ENCODE data around the gene FOXO4.
A peak's percentile ranks its signal among the peaks of the same experiment; 100 is the strongest.

The FOXO4 gene

DNA sequence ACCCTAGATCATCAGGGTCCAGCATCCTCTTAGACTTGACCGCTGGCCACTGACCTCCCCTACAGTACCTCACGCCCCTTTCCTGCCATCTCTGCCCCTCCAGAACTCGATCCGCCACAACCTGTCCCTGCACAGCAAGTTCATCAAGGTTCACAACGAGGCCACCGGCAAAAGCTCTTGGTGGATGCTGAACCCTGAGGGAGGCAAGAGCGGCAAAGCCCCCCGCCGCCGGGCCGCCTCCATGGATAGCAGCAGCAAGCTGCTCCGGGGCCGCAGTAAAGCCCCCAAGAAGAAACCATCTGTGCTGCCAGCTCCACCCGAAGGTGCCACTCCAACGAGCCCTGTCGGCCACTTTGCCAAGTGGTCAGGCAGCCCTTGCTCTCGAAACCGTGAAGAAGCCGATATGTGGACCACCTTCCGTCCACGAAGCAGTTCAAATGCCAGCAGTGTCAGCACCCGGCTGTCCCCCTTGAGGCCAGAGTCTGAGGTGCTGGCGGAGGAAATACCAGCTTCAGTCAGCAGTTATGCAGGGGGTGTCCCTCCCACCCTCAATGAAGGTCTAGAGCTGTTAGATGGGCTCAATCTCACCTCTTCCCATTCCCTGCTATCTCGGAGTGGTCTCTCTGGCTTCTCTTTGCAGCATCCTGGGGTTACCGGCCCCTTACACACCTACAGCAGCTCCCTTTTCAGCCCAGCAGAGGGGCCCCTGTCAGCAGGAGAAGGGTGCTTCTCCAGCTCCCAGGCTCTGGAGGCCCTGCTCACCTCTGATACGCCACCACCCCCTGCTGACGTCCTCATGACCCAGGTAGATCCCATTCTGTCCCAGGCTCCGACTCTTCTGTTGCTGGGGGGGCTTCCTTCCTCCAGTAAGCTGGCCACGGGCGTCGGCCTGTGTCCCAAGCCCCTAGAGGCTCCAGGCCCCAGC lies 5.2 kb downstream of the FOXO4 start:
- no peak for DNase-seq

DNA sequence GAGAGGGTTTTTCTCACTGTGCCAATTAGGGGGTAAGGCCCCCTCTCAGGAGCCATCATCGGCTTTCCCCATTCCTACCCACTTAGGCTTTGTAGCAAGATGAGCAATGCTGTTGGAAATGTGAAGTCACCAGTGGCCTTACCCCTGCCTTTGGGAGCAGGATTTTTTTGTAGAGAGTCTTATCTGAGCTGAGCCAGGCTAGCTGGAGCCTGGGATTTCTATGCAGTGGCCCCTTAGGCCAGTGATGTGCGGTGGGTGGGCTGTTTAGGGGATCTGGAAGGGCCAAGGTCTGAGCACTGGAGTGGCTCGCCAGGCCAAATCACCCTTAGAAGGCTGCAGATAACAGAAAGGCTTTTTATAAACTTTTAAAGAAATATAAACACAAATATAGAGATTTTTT lies 6.6 kb downstream of the FOXO4 start:
- DNase-seq = no peak

DNA sequence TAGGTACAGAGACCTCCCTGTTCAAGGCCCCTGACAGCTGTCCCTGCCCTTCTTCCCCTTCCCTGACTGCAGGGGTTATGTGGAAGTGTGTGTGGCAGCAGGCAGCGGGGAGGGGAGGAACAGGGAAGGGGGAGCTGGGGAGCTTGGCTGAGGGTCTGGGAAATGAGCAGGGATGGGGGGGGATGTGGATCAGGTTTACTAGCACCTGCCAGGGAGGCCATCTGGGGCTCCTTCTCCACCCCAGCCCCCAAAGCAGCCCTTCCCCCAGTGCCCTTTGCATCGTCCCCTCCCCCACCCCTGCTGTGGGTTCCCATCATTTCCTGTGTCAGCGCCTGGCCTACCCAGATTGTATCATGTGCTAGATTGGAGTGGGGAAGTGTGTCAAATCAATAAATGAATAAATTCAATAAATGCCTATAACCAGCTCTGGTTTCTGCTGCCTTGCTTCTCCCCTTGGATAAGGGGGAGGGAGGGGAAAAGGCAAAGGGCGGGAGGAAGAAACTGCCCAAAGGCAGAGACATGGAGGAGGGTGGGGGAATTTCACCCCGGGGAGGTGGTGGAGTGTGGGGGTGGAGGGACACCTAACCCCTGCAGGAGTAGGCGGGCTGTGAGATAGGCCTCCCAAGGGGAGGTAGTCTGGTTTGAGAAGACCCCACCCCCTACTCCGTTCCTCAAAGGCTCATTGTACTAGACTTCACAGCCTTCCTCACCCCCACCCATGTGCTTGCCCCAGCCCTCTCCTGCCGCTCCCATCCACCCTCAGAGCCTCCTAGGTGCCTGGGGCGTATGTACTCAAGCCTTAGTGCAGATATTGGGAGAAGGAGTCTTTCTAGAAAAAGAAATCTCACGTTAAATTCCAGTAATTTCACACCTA lies 7.7 kb downstream of the FOXO4 start:
- DNase-seq = no peak

DNA sequence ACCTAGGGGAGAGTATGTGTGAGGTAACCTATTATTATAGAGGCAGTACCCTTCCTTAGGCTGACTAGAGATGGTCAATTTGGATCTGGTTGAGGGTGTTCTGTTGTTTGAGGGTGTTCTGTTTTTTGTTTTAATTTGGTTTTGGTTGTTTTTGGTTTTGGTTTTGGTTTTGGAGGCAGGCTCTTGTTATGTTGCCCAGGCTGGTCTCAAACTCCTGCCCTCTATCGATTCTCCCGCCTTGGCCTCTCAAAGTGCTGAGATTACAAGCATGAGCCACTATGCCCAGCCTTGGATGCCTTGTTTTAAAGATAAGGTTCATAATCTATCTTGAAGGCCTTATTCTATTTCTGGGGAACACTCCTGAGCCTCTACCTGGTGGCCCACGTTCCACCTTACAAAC lies 10.0 kb downstream of the FOXO4 start:
- DNase-seq = no peak

DNA sequence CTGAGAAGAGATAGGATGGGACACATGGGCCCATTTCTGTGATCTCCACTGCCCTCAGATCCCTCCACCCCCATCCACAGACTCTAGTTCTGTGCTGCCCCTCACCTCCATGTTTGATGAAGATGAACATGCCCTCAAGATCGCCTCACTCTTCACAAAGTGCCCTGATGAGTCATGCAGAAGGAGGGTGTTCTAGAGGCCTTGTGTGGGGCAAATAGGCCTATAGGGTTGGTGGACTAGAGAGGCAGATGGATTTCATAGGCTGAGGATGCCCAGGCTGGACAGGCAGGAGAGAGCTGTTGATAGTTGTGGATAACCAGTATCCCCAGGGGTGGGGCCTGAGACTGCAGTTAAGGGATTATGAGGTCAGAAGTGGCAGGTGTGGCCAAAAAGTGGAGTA lies 10.8 kb downstream of the FOXO4 start, which contains the start of gene CXorf65:
TSS of gene CXorf65 (minus strand) at position 314 of the 400 bp plus-strand sequence. CDS start at position 130, 184 bp downstream.
- no peak for DNase-seq

DNA sequence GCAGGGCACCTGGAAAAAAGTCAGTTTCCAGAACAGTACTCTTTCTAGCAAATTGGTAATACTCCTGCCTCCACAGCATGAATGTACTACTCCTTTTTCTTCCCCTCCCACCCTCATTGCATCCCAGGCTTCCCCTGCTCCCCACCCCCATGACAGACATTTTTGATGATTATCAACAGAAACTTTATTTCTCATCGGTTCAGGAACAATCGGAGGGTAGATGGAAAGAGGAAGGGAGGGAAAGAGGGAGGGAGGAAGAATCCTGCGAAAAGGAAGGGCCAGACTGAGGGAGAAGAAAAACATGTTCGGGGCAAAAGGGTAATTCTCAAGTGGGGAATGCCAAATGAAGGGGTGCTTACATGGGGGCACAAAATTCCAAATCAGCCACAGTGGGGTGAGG lies 11.6 kb downstream of the FOXO4 start:
- no peak for DNase-seq

DNA sequence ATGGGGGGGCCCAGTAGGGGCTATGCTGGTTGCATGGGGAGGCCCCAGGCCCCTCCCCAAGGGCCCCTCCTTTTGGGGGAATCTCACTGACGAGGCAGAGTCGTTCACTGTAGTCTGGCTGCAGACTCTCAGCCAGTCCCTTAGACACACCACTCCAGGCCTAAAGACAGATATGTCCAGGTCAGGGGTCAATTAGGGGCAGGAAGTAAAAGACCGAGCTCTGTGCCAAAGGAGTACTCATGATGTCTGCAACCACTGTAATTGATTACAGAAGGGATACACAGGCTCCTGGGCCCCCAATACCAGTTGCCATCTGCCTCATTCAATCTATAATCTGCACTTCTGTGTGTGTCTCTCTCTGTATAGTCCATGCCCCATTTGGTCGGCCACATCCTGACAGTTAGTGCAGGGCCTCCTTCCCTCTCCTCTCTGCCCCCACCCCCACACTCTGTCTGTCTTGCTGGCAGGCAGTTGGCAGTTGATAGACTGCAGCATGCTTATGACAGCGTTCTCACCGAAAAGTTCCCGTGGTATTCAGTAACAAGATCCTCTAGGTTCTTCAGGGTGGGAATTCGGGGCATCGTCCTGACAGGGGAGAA lies 12.2 kb downstream of the FOXO4 start:
- DNase-seq = no peak

DNA sequence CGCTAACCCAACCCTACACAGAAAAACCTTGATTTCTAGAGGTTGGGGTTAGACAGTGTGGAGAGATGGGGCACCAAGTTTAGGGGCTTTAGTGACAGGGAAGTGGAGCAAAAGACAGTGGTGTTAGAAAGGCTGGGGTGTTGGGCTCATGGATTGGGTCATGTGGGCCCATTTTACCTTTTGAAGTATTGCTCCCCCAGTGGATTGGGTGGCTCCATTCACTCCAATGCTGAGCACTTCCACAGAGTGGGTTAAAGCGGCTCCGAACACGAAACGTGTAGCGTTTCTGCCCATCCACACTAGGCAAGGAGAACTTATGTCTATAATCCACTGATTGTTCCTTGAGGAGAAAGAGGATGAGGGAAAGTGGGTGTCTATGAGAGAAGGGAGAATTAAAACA lies 13.4 kb downstream of the FOXO4 start:
- no peak for DNase-seq

DNA sequence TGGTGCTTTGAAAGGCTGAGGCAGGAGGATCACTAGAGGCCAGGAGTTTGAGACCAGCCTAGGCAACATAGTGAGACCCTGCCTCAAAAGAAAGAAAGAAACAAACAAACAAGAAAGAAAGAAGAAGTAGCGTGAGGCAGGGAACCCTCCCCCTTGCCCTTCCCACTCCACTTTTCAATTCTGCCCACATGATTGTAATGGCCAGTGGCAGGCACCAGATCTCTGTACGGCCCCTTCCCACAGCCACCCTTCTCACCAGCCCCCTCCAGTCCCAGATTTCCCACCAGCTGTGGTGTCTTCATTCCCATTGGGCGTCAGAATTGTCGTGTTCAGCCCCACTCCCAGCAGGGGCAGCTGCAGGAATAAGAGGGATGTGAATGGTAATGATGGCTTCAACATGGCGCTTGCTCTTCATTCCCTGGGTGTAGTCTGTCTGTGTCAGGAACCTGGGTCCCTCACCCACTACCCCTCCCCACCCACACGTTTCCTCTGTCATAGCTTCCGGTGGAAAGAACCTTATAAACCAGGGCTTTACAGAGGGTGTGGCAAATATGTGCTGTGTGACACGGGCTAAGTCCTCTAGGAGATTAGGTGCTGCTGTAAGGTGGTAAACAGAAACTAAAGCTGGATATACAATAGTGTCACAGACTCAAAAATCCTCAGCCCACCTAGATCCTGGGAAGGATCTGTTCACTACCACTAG lies 15.6 kb downstream of the FOXO4 start, which contains the start of gene IL2RG:
TSS of gene IL2RG (minus strand) at position 437 of the 703 bp plus-strand sequence. CDS start at position 399, 38 bp downstream.
- no peak for DNase-seq

DNA sequence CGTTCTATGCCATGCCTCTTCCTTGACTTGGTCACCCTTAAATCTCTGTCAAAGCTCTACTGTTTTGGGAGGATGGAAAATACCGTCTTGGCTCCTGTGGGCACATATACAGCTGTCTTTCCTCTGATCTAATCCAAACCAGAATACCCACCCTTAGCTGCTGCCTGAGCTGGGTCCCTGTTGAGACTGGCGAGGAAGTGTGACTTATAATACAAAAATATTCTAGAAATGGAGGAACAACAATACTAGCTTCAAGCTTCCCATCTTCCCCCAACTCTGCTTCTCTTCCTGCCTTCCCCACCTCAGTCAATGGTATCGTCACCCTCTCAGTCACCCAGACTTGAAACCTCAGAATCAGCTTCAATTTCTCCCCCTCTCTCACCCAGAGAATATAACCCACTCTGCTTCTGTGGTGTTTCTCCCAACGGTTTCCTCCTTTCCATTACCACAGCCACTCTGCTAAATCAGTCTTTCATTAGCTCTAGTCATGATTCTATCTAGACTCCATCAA lies 16.3 kb downstream of the FOXO4 start:
- DNase-seq = no peak

DNA sequence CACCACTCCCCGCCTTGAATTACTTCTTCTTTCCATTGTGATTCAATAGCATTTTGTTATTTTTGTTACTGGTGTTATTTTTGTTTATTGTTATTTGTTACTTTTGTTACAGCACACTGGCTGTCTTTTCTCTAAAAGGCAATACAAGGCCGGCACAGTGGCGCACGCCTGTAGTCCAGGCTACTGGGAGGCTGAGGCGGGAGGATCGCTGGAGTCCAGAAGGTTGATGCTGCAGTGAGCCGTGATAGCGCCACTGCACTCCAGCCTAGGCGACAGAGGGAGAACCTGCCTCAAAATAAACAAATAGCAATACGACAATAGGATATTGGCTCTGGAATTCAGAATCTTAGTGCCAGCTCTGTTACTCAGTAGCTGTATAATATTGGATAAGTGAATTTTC lies 21.7 kb downstream of the FOXO4 start:
- no peak for DNase-seq

DNA sequence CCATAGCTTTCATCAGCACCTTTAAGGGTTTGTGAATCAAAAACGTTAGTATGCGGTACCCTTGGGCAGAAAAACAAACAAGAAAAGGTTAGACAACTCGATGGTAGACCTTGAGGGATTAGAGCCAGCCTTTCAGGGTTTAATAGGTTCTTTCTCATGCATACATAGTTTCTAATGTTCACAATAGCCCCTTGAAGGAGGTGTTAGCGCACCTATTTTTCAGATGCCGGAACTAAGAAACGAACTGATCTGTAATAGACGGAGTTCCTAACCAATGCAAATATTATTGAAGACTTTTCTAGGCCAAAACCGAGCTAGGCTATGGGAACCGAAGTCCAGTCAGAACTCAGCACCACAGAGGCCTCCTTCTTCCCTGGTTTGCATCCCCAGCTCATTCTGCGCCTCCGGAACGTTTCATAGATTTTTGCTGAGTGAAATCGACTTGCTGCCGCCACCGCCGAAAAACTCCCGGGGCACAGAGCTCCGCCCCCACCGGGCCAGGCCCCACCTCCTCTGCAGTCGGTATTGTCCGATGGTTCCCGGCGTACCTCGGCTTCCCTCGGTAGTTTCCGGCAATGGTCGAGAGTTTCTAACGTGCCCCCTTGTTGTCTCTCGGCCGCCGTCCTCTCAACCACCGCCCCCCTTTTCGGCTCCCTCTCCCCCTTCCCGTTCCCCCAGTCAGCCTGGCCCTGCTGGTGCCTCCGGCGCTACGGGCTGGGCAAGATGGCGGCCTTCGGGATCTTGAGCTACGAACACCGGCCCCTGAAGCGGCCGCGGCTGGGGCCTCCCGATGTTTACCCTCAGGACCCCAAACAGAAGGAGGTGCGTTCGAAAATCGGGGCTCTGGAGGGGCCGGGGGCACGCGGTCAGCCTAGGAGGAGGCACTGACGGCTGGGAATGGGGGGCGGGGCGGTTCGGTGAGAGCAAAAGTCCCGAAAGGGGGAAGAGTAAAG lies 22.7 kb downstream of the FOXO4 start, which contains the start of gene MED12:
TSS of gene MED12 (plus strand) at position 565 of the 953 bp plus-strand sequence. CDS start at position 724, 159 bp downstream.
- DNase-seq = peak; percentile 24

DNA sequence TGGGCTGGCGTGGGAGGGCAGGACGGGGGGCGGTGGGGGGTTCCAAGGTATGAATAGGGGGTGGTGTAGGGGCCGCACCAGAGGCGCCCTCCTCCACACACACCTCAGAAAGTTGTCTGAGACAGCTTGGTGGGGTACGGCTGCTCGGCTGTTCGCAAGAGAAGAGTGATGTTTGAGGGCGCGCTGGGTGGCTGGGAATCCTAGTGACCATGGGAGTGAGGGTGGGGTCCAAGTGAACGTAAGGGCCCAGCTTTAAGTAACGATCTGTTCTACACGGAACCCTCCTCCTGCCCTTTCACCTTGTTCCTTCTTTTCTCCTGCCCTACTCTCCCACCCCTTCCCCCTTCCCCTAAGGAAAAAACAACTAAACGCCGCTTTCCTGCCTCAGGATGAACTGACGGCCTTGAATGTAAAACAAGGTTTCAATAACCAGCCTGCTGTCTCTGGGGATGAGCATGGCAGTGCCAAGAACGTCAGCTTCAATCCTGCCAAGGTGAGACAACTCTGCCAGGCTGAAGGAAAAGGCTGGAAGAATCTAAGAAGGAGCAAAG lies 23.4 kb downstream of the FOXO4 start:
- DNase-seq = no peak

DNA sequence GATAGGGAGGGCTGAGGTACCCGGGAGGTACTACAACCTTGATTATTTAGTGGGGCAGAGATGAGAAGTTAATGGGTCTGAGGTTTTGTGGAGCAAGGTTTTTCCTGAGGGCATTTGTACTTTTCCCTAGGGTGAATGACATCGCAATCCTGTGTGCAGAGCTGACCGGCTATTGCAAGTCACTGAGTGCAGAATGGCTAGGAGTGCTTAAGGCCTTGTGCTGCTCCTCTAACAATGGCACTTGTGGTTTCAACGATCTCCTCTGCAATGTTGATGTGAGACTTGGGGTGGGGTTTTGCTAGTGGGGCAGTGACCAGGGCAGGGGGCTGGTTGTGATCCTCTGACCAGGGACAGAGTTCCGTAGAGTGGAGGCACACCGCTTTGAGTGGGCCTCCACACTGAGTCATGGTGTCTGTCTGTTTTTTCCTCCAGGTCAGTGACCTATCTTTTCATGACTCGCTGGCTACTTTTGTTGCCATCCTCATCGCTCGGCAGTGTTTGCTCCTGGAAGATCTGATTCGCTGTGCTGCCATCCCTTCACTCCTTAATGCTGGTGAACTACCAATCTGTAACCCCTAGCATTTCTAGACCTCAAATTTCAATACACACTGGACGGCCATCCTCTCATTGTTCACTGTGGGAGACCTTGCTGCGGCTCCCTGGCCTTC lies 32.6 kb downstream of the FOXO4 start:
- DNase-seq = no peak

DNA sequence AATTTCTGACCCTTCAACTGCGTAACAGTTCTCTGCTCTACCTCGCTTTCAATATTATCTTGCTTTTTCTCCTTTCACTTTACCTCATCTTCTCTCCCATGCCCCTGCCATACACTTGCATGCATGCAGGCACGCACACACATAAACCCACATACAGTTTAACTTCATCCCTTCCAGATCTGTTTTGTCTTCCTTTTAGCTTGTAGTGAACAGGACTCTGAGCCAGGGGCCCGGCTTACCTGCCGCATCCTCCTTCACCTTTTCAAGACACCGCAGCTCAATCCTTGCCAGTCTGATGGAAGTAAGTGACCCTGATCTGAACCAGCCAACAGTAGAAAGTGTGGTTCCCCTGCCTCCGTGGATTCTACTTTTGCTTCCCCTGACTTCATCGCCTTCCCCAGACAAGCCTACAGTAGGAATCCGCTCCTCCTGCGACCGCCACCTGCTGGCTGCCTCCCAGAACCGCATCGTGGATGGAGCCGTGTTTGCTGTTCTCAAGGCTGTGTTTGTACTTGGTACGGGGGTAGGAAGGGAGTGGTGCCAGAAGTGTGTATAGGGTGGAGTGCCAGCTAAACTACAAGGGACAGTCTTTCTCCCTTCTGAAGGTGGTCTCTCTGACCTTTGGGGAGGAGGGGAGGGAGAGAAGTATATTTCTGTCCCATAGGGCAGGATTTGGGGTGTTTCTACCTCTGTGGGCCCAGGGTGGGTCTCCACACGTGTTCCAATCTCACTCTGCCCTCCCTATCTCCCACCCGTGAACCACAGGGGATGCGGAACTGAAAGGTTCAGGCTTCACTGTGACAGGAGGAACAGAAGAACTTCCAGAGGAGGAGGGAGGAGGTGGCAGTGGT lies 33.5 kb downstream of the FOXO4 start:
- DNase-seq = no peak

DNA sequence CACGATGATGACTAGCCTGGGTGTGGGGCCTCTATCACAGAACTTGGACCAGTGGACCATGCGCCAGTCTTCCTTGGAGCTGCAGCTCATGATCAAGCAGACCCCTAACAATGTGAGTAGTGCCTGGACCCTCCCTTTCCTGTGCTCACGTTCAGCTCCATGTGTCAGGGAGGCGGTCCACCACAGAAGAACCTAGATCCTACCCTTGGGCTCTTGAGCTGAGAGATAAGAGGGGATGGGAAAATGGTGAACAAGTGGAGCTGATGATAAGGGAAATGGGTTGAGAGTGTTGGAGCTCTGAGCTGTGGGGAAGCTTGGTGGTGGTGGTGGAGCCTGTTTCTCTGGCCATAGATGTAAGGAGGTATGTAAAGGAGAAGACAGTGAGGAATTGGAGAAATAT lies 35.9 kb downstream of the FOXO4 start:
- DNase-seq = no peak

DNA sequence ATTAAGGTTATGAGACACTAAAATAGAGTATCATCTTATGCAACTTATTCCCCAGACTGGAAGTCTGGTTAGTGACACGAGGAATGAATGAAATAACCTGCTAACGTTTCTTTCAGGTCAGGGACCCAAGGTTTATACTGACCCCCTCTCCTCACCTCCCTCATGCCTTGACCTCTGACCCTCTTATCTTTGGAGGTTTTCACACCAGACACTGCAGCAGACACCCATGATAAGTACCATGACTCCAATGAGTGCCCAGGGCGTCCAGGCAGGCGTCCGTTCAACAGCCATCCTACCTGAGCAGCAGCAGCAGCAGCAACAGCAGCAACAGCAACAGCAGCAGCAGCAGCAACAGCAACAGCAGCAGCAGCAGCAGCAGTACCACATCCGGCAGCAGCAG lies 44.8 kb downstream of the FOXO4 start:
- DNase-seq = no peak

DNA sequence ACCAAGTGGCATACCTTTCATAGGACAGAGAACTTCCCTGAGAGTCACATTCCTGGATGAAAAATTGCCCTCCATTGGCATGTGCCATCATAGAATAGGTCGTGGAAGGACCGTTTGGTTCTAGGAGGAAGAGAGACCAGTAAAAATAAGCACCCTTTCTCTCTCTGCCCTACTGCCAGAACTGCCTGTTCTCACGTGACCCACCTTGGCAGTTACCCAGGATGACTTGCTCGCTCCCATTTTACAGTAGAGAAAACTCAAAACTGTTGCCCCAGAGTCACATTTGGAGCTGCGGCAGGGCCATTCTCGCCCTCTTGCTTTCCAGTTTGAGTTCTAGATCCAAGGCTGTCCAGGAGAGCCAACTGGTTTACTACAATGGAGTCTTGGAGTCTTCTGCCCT lies 47.9 kb downstream of the FOXO4 start:
- no peak for DNase-seq

DNA sequence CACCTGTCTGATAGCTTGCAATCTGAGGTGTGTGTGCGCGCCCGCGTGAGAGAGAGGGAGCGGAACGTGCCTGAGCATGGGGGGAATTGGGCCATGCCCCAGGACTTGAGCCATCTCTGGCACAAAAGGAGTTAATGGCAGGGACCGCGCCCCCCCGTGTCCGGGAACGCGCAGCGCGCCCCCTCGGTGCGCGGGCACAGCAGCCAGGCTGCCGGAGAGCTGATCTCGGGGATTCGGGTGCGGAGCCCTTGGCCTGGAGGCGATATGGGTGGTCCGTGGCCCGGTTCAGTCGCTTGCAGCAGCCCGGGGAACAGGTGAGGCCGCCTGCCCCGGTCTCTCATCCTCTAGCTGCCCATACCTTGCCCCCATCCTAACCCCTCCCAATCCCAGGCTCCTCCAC lies 49.0 kb downstream of the FOXO4 start, which contains the start of gene NLGN3:
TSS of gene NLGN3 (plus strand) at position 191 of the 400 bp plus-strand sequence. CDS start 2,909 bp downstream, outside the sequence.
- DNase-seq = no peak
